Lung (tissue), 12 donors: ENCODE measurements around the gene ALG14. TPM values are rescaled to one million over a fixed set of nuclear protein-coding genes. Genes with fewer than 3 reads are reported as not detected.

Experiments used
- ATAC-seq: fragments of 200-7000 bp; cut with Tn5 transposase; one replicate; pipeline ENCODE4 v1.9.1; 2020; ENCODE audit warnings: moderate number of reproducible peaks; ENCODE audit not compliant: insufficient read depth, low FRiP score
- DNase-seq, 3 donors: peaks; one replicate each; pipeline ENCODE4 v3.0.0-alpha.2; 2013 to 2017
- H3K27ac ChIP-seq, 2 donors: one replicate each; pipeline ENCODE4 v1.5.1; 2013; ENCODE audit warnings: mild to moderate bottlenecking in 2 of 2, moderate library complexity in 2 of 2, control low read depth in 1 of 2, inconsistent platforms in 1 of 2, low read depth in 1 of 2, low read length in 1 of 2
- H3K27me3 ChIP-seq, 3 donors: one replicate each; pipeline ENCODE4 v1.5.1; 2013; ENCODE audit warnings: low read length in 2 of 3; ENCODE audit not compliant: control insufficient read depth in 3 of 3, insufficient read depth in 3 of 3
- H3K36me3 ChIP-seq, 4 donors: one replicate each; pipeline ENCODE4 v1.5.1; 2013; ENCODE audit warnings: low read length in 4 of 4, mild to moderate bottlenecking in 1 of 4, moderate library complexity in 1 of 4; ENCODE audit not compliant: control insufficient read depth in 4 of 4, insufficient read depth in 4 of 4
- H3K4me1 ChIP-seq, 5 donors: one replicate each; pipeline ENCODE4 v1.5.1; 2013; ENCODE audit warnings: low read length in 5 of 5, mild to moderate bottlenecking in 2 of 5, moderate library complexity in 1 of 5; ENCODE audit not compliant: control insufficient read depth in 5 of 5, insufficient read depth in 5 of 5
- H3K4me3 ChIP-seq: one replicate; pipeline ENCODE4 v1.5.1; 2013; ENCODE audit warnings: mild to moderate bottlenecking, control low read depth, moderate library complexity
- H3K9ac ChIP-seq, 2 donors: one replicate each; pipeline ENCODE4 v1.5.1; 2013; ENCODE audit warnings: low read length in 2 of 2, control low read depth in 1 of 2; ENCODE audit not compliant: insufficient read depth in 1 of 2
- H3K9me3 ChIP-seq, 4 donors: one replicate each; pipeline ENCODE4 v1.5.1; 2013; ENCODE audit warnings: low read length in 3 of 4, mild to moderate bottlenecking in 1 of 4, moderate library complexity in 1 of 4; ENCODE audit not compliant: control insufficient read depth in 4 of 4, insufficient read depth in 3 of 4
- WGBS, 2 donors: extraction: QIAGEN DNeasy Blood & Tissue Kit; methylation state at CpG; one replicate each; pipeline ENCODE4 v1.1.7; 2013; 5-methylcytosine and 5-hydroxymethylcytosine counted together
- polyA plus RNA-seq, 2 donors: library from polyadenylated mRNA; stranded (reverse); fragments of 200-250 nt; gene quantifications; one replicate each; pipeline ENCODE4 v1.2.1, GENCODE V29; 2013
- total RNA-seq, 2 donors: library from RNA; depleted of rRNA in 1 of 2; stranded (reverse); fragments of >200 nt in 1 of 2; gene quantifications; one replicate each; pipeline ENCODE4 v1.2.1, GENCODE V29; 2014 to 2021
- TF ChIP-seq, protein P1 (sequence below): IDR thresholded peaks from 2 replicates; pipeline ENCODE4 v1.5.1; 2012; ENCODE audit warnings: mild to moderate bottlenecking; ENCODE audit errors: control extremely low read depth, extremely low read depth
- donor health status: control.
- donor health status: control.
- donor health status: Bipolar disorder and iron deficiency.
- donor health status: healthy.
- donor health status: DM: yes; HTN: yes; CAD: no.

The ALG14 gene
- total and polyA plus RNA-seq, 4 donors = 0.97 to 7.5 (median 1.6) TPM

- peaks cover 0 to 34% (median 13%) of the 10 kb centered on the region in 5 donors for H3K4me1 ChIP-seq
- 92 to 93% methylated on average over 7 of the region's 7 CpGs for WGBS, 2 donors
- no peak overlapping the region for H3K27ac ChIP-seq
- TF ChIP-seq, protein P1, sequence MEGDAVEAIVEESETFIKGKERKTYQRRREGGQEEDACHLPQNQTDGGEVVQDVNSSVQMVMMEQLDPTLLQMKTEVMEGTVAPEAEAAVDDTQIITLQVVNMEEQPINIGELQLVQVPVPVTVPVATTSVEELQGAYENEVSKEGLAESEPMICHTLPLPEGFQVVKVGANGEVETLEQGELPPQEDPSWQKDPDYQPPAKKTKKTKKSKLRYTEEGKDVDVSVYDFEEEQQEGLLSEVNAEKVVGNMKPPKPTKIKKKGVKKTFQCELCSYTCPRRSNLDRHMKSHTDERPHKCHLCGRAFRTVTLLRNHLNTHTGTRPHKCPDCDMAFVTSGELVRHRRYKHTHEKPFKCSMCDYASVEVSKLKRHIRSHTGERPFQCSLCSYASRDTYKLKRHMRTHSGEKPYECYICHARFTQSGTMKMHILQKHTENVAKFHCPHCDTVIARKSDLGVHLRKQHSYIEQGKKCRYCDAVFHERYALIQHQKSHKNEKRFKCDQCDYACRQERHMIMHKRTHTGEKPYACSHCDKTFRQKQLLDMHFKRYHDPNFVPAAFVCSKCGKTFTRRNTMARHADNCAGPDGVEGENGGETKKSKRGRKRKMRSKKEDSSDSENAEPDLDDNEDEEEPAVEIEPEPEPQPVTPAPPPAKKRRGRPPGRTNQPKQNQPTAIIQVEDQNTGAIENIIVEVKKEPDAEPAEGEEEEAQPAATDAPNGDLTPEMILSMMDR = no peak
- no peaks in the 10 kb centered on the region for H3K9me3 ChIP-seq
- H3K27me3 ChIP-seq = no peaks in the 10 kb centered on the region
- H3K36me3 ChIP-seq = no peaks in the 10 kb centered on the region
- H3K9ac ChIP-seq = no peak overlapping the region
- DNase-seq (no peak), ATAC-seq (no peak)
- H3K4me3 ChIP-seq = no peak overlapping the region
Measured at GRCh38 chr1:95004013-95004412, 68.7 kb downstream of the ALG14 start.

GRCh38 chr1:95003433-95003738 lies 69.4 kb downstream of the ALG14 start:
- no peak for DNase-seq
- Histone ChIP-seq H3K27me3 (no peaks in the 10 kb centered on the region), H3K27ac (no peak overlapping the region), H3K4me1 (peaks cover 0 to 34% (median 13%) of the 10 kb centered on the region in 5 donors), H3K36me3 (no peaks in the 10 kb centered on the region), H3K9ac (no peak overlapping the region), H3K4me3 (no peak overlapping the region), H3K9me3 (no peaks in the 10 kb centered on the region)
- TF ChIP-seq, protein P1 = no peak
- 67 to 84% methylated on average over 4 of the region's 4 CpGs for WGBS, 2 donors
- no peak for ATAC-seq

GRCh38 chr1:95002540-95003432 lies 70.0 kb downstream of the ALG14 start:
- Histone ChIP-seq H3K27me3 (no peaks in the 10 kb centered on the region), H3K9me3 (no peaks in the 10 kb centered on the region), H3K9ac (peak overlapping the region in 1 of 2 donors; percentile 53), H3K36me3 (no peaks in the 10 kb centered on the region), H3K4me3 (no peak overlapping the region), H3K27ac (peak overlapping the region in 1 of 2 donors; percentile 17), H3K4me1 (peaks cover 0 to 34% (median 13%) of the 10 kb centered on the region in 5 donors)
- ATAC-seq (peak; percentile 58), DNase-seq (peak; percentile 76 to 93 (median 88))
- WGBS, 2 donors = 48 to 68% methylated on average over 8 of the region's 8 CpGs
- TF ChIP-seq, protein P1 = no peak
